Activated CD4-positive, alpha-beta T cell treated with anti-CD3 and anti-CD28 coated beads, Interleukin-2, amount 10 ng/mL, durations not matched to agents 7 days and 5 days (primary cell): ENCODE results near the gene FSD2. TPM values are rescaled to one million over a fixed set of nuclear protein-coding genes. Genes with fewer than 3 reads are reported as not detected.
"Not testable (repeated sequence)": the region's sequence is repeated elsewhere in the genome, so short reads cannot be mapped to it uniquely, and the experiment has no call there.

Source experiments
- CTCF ChIA-PET: fragments of 350-600 bp; sonication (Branson Sonifier 250); formaldehyde crosslinking; loops from one replicate; lab custom pipeline; 2021; ENCODE audit warnings: antibody characterized with exemption; lab: Charles Lee
- POLR2A ChIA-PET: fragments of 350-600 bp; sonication (Branson Sonifier 250); formaldehyde crosslinking; loops from one replicate; lab custom pipeline; 2021; ENCODE audit warnings: antibody characterized with exemption; lab: Charles Lee
- DNase-seq: peaks from one replicate; pipeline ENCODE4 v3.0.0-alpha.2; 2020
- H3K27ac Mint-ChIP-seq: one replicate; pipeline ENCODE4 v1.8.0; 2021; ENCODE audit warnings: mild to moderate bottlenecking, moderate library complexity, mixed read lengths
- H3K27me3 Mint-ChIP-seq: one replicate; pipeline ENCODE4 v1.8.0; 2021; ENCODE audit warnings: mixed read lengths
- H3K36me3 Mint-ChIP-seq: one replicate; pipeline ENCODE4 v1.8.0; 2021; ENCODE audit warnings: low read depth, mixed read lengths
- H3K4me1 Mint-ChIP-seq: one replicate; pipeline ENCODE4 v1.8.0; 2021; ENCODE audit warnings: mixed read lengths
- H3K4me3 Mint-ChIP-seq: one replicate; pipeline ENCODE4 v1.8.0; 2021; ENCODE audit warnings: mild to moderate bottlenecking, moderate library complexity, mixed read lengths
- H3K9me3 Mint-ChIP-seq: one replicate; pipeline ENCODE4 v1.8.0; 2021; ENCODE audit warnings: mixed read lengths
- total RNA-seq, 2 experiments: library from RNA; stranded (reverse); gene quantifications; one replicate each; pipeline ENCODE4 v1.2.3, GENCODE V29; 2021

Gene FSD2
- total RNA-seq, 2 experiments from 2014 or later = not detected

- POLR2A ChIA-PET = no interaction called here
- H3K36me3 Mint-ChIP-seq = no peaks in the 10 kb centered on the region
- H3K27me3 Mint-ChIP-seq = no peaks in the 10 kb centered on the region
- DNase-seq = peak; percentile 72
- H3K4me1 Mint-ChIP-seq = no peaks in the 10 kb centered on the region
- no peaks in the 10 kb centered on the region for H3K9me3 Mint-ChIP-seq
- CTCF ChIA-PET = interaction anchor here (0.6 to 1.2 kb wide), 4 partner anchors 10 to 221 kb away, joined by 3 to 4 read pairs (median 3); no protein-coding TSS in a partner anchor
- H3K27ac Mint-ChIP-seq = no peak within 1 kb of the TSS
- H3K4me3 Mint-ChIP-seq = peak within 1 kb of the TSS; percentile 62
These were observed 96.3 kb downstream of the FSD2 start, which contains the start of gene AP3B2 for GRCh38 chr15:82709421-82710207. TSS of gene AP3B2 (minus strand) at chr15:82709875. CDS start at chr15:82709706, 169 bp downstream.

GRCh38 chr15:82709081-82709420 is 96.8 kb downstream of the FSD2 start:
- Mint-ChIP-seq H3K27me3 (no peaks in the 10 kb centered on the region), H3K4me1 (no peaks in the 10 kb centered on the region), H3K36me3 (no peaks in the 10 kb centered on the region), H3K9me3 (no peaks in the 10 kb centered on the region), H3K27ac (no peak overlapping the region), H3K4me3 (no peak overlapping the region)
- POLR2A ChIA-PET = no interaction called here
- CTCF ChIA-PET = interaction anchor here (0.8 to 0.9 kb wide), 2 partner anchors 9 to 41 kb away, joined by 3 read pairs; no protein-coding TSS in a partner anchor
- no peak for DNase-seq

- POLR2A ChIA-PET, H3K27me3 Mint-ChIP-seq, DNase-seq, H3K4me1 Mint-ChIP-seq, H3K9me3 Mint-ChIP-seq, H3K36me3 Mint-ChIP-seq, H3K27ac Mint-ChIP-seq, H3K4me3 Mint-ChIP-seq, CTCF ChIA-PET: not testable (repeated sequence)
These were observed 100.0 kb downstream of the FSD2 start for GRCh38 chr15:82705856-82706255.

Other genes starting within 250 kb of the FSD2 start
- gene CPEB1, start 158.7 kb downstream of the FSD2 start, total RNA-seq = not detected
- gene AP3B2, start 96.2 kb downstream of the FSD2 start, total RNA-seq = under 1 TPM in 1 of 2 experiments, not detected in 1; 0.08 TPM
- 10 to 100 TPM; 13.8 to 14.5 TPM for gene WHAMM, start 3.6 kb upstream of the FSD2 start, total RNA-seq
- 10 to 100 TPM in 1 of 2 experiments, 1 to 10 TPM in 1; 7.9 to 10.3 TPM for gene HOMER2, start 146.7 kb upstream of the FSD2 start, total RNA-seq
- gene RAMAC, start 180.1 kb upstream of the FSD2 start, total RNA-seq = 10 to 100 TPM; 23.7 to 26.5 TPM
- gene C15orf40, start 205.6 kb upstream of the FSD2 start, total RNA-seq = 10 to 100 TPM; 21.5 to 24.5 TPM